ENCODE results near the gene TOGARAM2.

- TF ChIP-seq ZNF384 (IDR thresholded peaks at IDR 0.05): no peak
- TF ChIP-seq PKNOX1 (IDR thresholded peaks at IDR 0.05): no peak
Observed at GRCh38 chr2:29062371-29062770, 81.3 kb downstream of the TOGARAM2 start.

Data from HEK293T (cell line).